ENCODE data around the gene OR10A3. TPM values are rescaled to one million over a fixed set of nuclear protein-coding genes. Genes with fewer than 3 reads are reported as not detected.

The OR10A3 gene
- total and polyA plus RNA-seq, 3 donors from 2014 or later: 0.25 TPM; not detected in 2

GRCh38 chr11:7924536-7924935 lies 17.0 kb downstream of the OR10A3 start:
- 80 to 84% methylated on average over 2 of the region's 2 CpGs for WGBS, 2 donors
- Histone ChIP-seq H3K4me3 (no peak overlapping the region), H3K27me3 (no peaks in the 10 kb centered on the region), H3K36me3 (ENCODE audit: low read depth, missing control alignments) (no peaks in the 10 kb centered on the region), H3K9me3 (no peaks in the 10 kb centered on the region), H3K4me1 (no peaks in the 10 kb centered on the region), H3K27ac (no peak overlapping the region)
- no peak for DNase-seq
- TF ChIP-seq CTCF (IDR thresholded peaks at IDR 0.05): no peak
- TF ChIP-seq POLR2A (IDR thresholded peaks at IDR 0.05): no peak
- intact Hi-C loops (cut with DNase I; ENCODE audit: low total_unique reads): no loop called here

GRCh38 chr11:7918141-7918540 lies 23.4 kb downstream of the OR10A3 start:
- H3K9me3 ChIP-seq: no peaks in the 10 kb centered on the region
- no peaks in the 10 kb centered on the region for H3K27me3 ChIP-seq
- intact Hi-C loops (cut with DNase I; ENCODE audit: low total_unique reads): no loop called here
- 80 to 91% methylated on average over 2 of the region's 2 CpGs for WGBS, 2 donors
- H3K4me1 ChIP-seq: no peaks in the 10 kb centered on the region
- DNase-seq: no peak
- no peak overlapping the region for H3K4me3 ChIP-seq
- no peak overlapping the region for H3K27ac ChIP-seq
- TF ChIP-seq CTCF (IDR thresholded peaks at IDR 0.05) (no peak), POLR2A (IDR thresholded peaks at IDR 0.05) (no peak)
- no peaks in the 10 kb centered on the region for H3K36me3 ChIP-seq (ENCODE audit: low read depth, missing control alignments)

- Histone ChIP-seq H3K9me3 (no peaks in the 10 kb centered on the region), H3K36me3 (ENCODE audit: low read depth, missing control alignments) (no peaks in the 10 kb centered on the region), H3K27ac (no peak overlapping the region), H3K4me1 (no peaks in the 10 kb centered on the region), H3K27me3 (no peaks in the 10 kb centered on the region), H3K4me3 (no peak overlapping the region)
- no peak for TF ChIP-seq CTCF (IDR thresholded peaks at IDR 0.05)
- TF ChIP-seq POLR2A (IDR thresholded peaks at IDR 0.05): no peak
- intact Hi-C loops (cut with DNase I; ENCODE audit: low total_unique reads): no loop called here
- DNase-seq: no peak
Observed at GRCh38 chr11:7911011-7911410, 30.5 kb downstream of the OR10A3 start.

GRCh38 chr11:7910286-7910788 lies 31.2 kb downstream of the OR10A3 start:
- TF ChIP-seq POLR2A (IDR thresholded peaks at IDR 0.05) (no peak), CTCF (IDR thresholded peaks at IDR 0.05) (no peak)
- no peaks in the 10 kb centered on the region for H3K9me3 ChIP-seq
- no peaks in the 10 kb centered on the region for H3K27me3 ChIP-seq
- no peak for DNase-seq
- H3K4me3 ChIP-seq: no peak overlapping the region
- WGBS, 2 donors: 35 to 50% methylated on average over 2 of the region's 2 CpGs
- H3K36me3 ChIP-seq (ENCODE audit: low read depth, missing control alignments): no peaks in the 10 kb centered on the region
- H3K27ac ChIP-seq: no peak overlapping the region
- intact Hi-C loops (cut with DNase I; ENCODE audit: low total_unique reads): no loop called here
- peaks cover 3% of the 10 kb centered on the region for H3K4me1 ChIP-seq

GRCh38 chr11:7909585-7910285 lies 31.8 kb downstream of the OR10A3 start:
- TF ChIP-seq CTCF (IDR thresholded peaks at IDR 0.05) (no peak), POLR2A (IDR thresholded peaks at IDR 0.05) (no peak)
- H3K27ac ChIP-seq: no peak overlapping the region
- intact Hi-C loops (cut with DNase I; ENCODE audit: low total_unique reads): no loop called here
- H3K27me3 ChIP-seq: no peaks in the 10 kb centered on the region
- no peak for DNase-seq
- no peaks in the 10 kb centered on the region for H3K36me3 ChIP-seq (ENCODE audit: low read depth, missing control alignments)
- WGBS, 2 donors: 48 to 56% methylated on average over 2 of the region's 2 CpGs
- H3K4me3 ChIP-seq: no peak overlapping the region
- peaks cover 3% of the 10 kb centered on the region for H3K4me1 ChIP-seq
- H3K9me3 ChIP-seq: no peaks in the 10 kb centered on the region
